Keratinocyte (primary cell): ENCODE measurements around the gene NHSL1. TPM values are rescaled to one million over a fixed set of nuclear protein-coding genes. Genes with fewer than 3 reads are reported as not detected.

Experiments
- DNase-seq: peaks from one replicate; pipeline ENCODE4 v3.0.0-alpha.2; 2011; ENCODE audit warnings: low read depth, missing footprints, low spot score
- FAIRE-seq: peaks from 2 replicates; lab custom pipeline; 2011; peaks lifted over from hg19 to GRCh38; lab: Jason Lieb, UNC
- H2AFZ ChIP-seq: 2 replicates; pipeline ENCODE4 v1.6.0; 2012; ENCODE audit warnings: low read length, control low read depth, inconsistent platforms; ENCODE audit not compliant: control insufficient read depth
- H3K27ac ChIP-seq: 2 replicates; pipeline ENCODE4 v1.5.1; 2011; ENCODE audit warnings: low read length; ENCODE audit not compliant: control insufficient read depth, insufficient read depth
- H3K27me3 ChIP-seq: 3 replicates; pipeline ENCODE4 v1.6.0; 2011; ENCODE audit warnings: low read length; ENCODE audit not compliant: control insufficient read depth, insufficient read depth; ENCODE audit errors: extremely low read depth
- H3K36me3 ChIP-seq, 2 experiments: 2 replicates in 1 of 2; 3 replicates in 1 of 2; pipeline ENCODE4 v1.5.1; 2011; ENCODE audit warnings: low read length in 2 of 2, mild to moderate bottlenecking in 1 of 2; ENCODE audit not compliant: control insufficient read depth in 2 of 2, insufficient read depth in 2 of 2; ENCODE audit errors: extremely low read depth in 1 of 2
- H3K4me1 ChIP-seq: 3 replicates; pipeline ENCODE4 v1.5.1; 2011; ENCODE audit warnings: low read length; ENCODE audit not compliant: control insufficient read depth, insufficient read depth; ENCODE audit errors: extremely low read depth
- H3K4me2 ChIP-seq: 3 replicates; pipeline ENCODE4 v1.6.0; 2011; ENCODE audit warnings: low read depth, low read length; ENCODE audit not compliant: control insufficient read depth, insufficient read depth; ENCODE audit errors: extremely low read depth
- H3K4me3 ChIP-seq, 3 experiments: fragments of 200-600 bp in 1 of 3; sonication (generic) in 1 of 3; 2 replicates in 2 of 3; 3 replicates in 1 of 3; pipeline ENCODE4 v1.5.1; 2011 to 2016; ENCODE audit warnings: low read length in 3 of 3, mild to moderate bottlenecking in 3 of 3, control low read depth in 2 of 3, inconsistent platforms in 1 of 3, low read depth in 1 of 3, mixed read lengths in 1 of 3, mixed run types in 1 of 3, moderate library complexity in 1 of 3; ENCODE audit not compliant: control insufficient read depth in 2 of 3, insufficient read depth in 2 of 3; ENCODE audit errors: extremely low read depth in 1 of 3
- H3K79me2 ChIP-seq: 2 replicates; pipeline ENCODE4 v1.6.0; 2012; ENCODE audit warnings: low read length; ENCODE audit not compliant: control insufficient read depth, insufficient read depth
- H3K9ac ChIP-seq: 3 replicates; pipeline ENCODE4 v1.6.0; 2011; ENCODE audit warnings: low read length; ENCODE audit not compliant: control insufficient read depth, insufficient read depth; ENCODE audit errors: extremely low read depth
- H3K9me1 ChIP-seq: 3 replicates; pipeline ENCODE4 v1.6.0; 2011; ENCODE audit warnings: low read length; ENCODE audit not compliant: control insufficient read depth, insufficient read depth; ENCODE audit errors: extremely low read depth
- H3K9me3 ChIP-seq: 2 replicates; pipeline ENCODE4 v1.5.1; 2012; ENCODE audit warnings: low read depth, low read length; ENCODE audit not compliant: control insufficient read depth
- H4K20me1 ChIP-seq: 3 replicates; pipeline ENCODE4 v1.6.0; 2011; ENCODE audit warnings: low read length; ENCODE audit not compliant: control insufficient read depth, insufficient read depth; ENCODE audit errors: extremely low read depth
- EZH2 ChIP-seq: IDR thresholded peaks from one replicate; pipeline ENCODE4 v1.6.1; 2012; ENCODE audit warnings: inconsistent platforms, mild to moderate bottlenecking, low read length, moderate library complexity
- dilution Hi-C: fragments of 300-500 bp; cut with MboI; formaldehyde crosslinking; loops from one replicate; pipeline ENCODE4 v1.7.0; 2020; ENCODE audit warnings: low sequenced_read_pairs; ENCODE audit not compliant: extremely low pct_ligation_motif_present
- polyA plus RNA-seq, 5 experiments: library from polyadenylated mRNA; depleted of rRNA in 3 of 5; stranded (reverse) in 3 of 5; stranded (forward) in 1 of 5; unstranded in 1 of 5; fragments of >200 nt; gene quantifications; 1 replicate in 1 of 5; 2 replicates in 3 of 5; 3 replicates in 1 of 5; pipeline versions ENCODE4 v1.2.1 to v1.2.3, GENCODE V29; 2011 to 2012; ENCODE audit warnings: missing spikeins in 2 of 5, low read depth in 1 of 5, low replicate concordance in 1 of 5
- TF ChIP-seq, protein P1 (sequence below), 3 experiments: IDR thresholded peaks in 1 of 3; conservative IDR thresholded peaks in 1 of 3; optimal IDR thresholded peaks in 1 of 3; 2 replicates in 2 of 3; 3 replicates in 1 of 3; pipeline versions ENCODE3 to v1.5.1; 2011; ENCODE audit warnings: low read length in 3 of 3, mild to moderate bottlenecking in 3 of 3, moderate library complexity in 2 of 3, control low read depth in 1 of 3, inconsistent platforms in 1 of 3; ENCODE audit not compliant: insufficient read depth in 2 of 3; ENCODE audit errors: extremely low read depth in 1 of 3

NHSL1 gene
- polyA plus RNA-seq, 1 donor (not counting 4 experiments of a cell fraction or from before 2014, with no cell fraction given): 11.8 TPM

DNA sequence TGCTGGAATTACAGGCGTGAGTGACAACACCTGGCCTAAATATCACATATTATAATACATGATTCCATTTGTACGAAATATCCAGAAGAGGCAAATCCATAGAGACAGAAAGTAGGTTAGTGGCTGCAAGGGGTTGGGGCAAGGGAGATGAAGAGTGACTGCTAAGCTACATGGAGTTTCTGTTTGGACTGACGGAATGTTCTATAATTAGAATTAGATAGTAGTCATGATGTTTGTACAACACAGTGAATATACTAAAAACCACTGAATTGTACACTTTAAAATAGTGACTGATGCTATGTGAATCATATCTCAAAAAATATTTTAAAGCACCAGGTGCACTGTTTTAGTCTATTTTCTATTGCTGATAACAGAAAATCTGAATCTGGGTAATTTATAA, 99.0 kb downstream of the NHSL1 start:
- no peaks in the 10 kb centered on the region for H3K9me3 ChIP-seq
- H3K79me2 ChIP-seq: no peaks in the 10 kb centered on the region
- H3K4me2 ChIP-seq: no peak overlapping the region
- no peaks in the 10 kb centered on the region for H4K20me1 ChIP-seq
- FAIRE-seq: no peak
- H3K27ac ChIP-seq: no peak overlapping the region
- H3K27me3 ChIP-seq: peaks cover 3% of the 10 kb centered on the region
- no peaks in the 10 kb centered on the region for H3K9me1 ChIP-seq
- H3K4me3 ChIP-seq: no peak overlapping the region
- H3K36me3 ChIP-seq: peaks cover 0 to 2% of the 10 kb centered on the region in 2 experiments
- peaks cover 8% of the 10 kb centered on the region for H3K4me1 ChIP-seq
- DNase-seq: no peak
- no peak overlapping the region for H3K9ac ChIP-seq
- dilution Hi-C loops: no loop called here
- TF ChIP-seq EZH2: no peak
- TF ChIP-seq, protein P1, sequence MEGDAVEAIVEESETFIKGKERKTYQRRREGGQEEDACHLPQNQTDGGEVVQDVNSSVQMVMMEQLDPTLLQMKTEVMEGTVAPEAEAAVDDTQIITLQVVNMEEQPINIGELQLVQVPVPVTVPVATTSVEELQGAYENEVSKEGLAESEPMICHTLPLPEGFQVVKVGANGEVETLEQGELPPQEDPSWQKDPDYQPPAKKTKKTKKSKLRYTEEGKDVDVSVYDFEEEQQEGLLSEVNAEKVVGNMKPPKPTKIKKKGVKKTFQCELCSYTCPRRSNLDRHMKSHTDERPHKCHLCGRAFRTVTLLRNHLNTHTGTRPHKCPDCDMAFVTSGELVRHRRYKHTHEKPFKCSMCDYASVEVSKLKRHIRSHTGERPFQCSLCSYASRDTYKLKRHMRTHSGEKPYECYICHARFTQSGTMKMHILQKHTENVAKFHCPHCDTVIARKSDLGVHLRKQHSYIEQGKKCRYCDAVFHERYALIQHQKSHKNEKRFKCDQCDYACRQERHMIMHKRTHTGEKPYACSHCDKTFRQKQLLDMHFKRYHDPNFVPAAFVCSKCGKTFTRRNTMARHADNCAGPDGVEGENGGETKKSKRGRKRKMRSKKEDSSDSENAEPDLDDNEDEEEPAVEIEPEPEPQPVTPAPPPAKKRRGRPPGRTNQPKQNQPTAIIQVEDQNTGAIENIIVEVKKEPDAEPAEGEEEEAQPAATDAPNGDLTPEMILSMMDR (optimal IDR thresholded peaks at IDR 0.05 in 1 of 3, IDR thresholded peaks at IDR 0.05 in 1 of 3, conservative IDR thresholded peaks at IDR 0.05 in 1 of 3; ENCODE audit: extremely low read depth in 1 of 3, insufficient read depth in 2 of 3, low read length in 3 of 3): no peak
- H2AFZ ChIP-seq: no peak overlapping the region

DNA sequence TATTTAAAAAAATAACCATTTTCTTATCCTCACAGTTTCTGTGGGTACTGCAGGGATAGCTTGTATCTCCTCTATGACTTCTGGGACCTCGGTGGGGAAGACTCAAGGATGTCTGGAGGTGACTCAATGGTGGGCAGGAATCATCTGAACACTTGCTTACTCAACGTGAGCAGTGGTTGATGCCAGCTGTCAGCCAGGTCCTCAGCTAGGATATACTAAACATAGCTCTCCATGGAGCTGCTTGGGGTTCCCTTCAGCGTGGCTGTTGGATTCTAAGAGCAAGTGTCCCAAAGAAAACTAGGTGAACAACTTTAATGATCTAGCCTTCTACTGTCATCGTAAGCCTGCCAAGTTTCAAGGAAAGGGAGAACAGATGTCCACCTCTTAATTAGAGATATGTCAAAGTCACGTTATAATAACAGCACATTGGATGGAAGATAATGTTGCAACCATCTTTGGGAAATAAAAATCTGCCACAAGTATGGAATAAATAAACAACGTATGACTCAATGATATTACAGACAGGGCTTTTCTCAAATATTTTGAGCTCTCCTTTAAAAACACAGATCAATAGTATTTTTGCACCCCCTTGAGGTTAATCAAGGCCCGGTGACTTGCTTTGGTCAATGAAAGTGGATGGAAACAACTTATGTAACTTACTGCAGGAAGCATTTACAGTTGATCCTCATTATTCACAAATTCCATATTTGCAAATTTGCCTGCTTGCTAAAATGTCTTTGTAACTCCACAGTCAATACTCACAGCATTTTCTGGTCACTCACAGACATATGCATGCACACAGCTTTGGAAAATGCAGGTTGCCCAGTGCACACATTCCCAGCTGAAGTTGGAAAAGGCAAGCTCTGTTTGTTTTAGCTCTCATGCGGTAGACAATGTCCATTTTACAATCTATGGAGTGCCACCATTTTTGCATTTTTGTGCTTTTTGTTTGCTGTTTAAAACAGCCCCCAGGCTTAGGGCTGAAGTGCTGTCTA, 101.9 kb downstream of the NHSL1 start:
- Histone ChIP-seq H3K4me1 (no peaks in the 10 kb centered on the region), H3K27me3 (peaks cover 2% of the 10 kb centered on the region), H4K20me1 (no peaks in the 10 kb centered on the region), H3K79me2 (no peaks in the 10 kb centered on the region), H2AFZ (no peak overlapping the region), H3K4me2 (no peak overlapping the region), H3K9me3 (no peaks in the 10 kb centered on the region), H3K9me1 (no peaks in the 10 kb centered on the region), H3K4me3 (no peak overlapping the region), H3K9ac (no peak overlapping the region), H3K36me3 (no peaks in the 10 kb centered on the region), H3K27ac (no peak overlapping the region)
- TF ChIP-seq EZH2: no peak
- TF ChIP-seq, protein P1 (optimal IDR thresholded peaks at IDR 0.05 in 1 of 3, IDR thresholded peaks at IDR 0.05 in 1 of 3, conservative IDR thresholded peaks at IDR 0.05 in 1 of 3; ENCODE audit: extremely low read depth in 1 of 3, insufficient read depth in 2 of 3, low read length in 3 of 3): no peak
- DNase-seq: no peak
- FAIRE-seq: no peak
- dilution Hi-C loops: no loop called here
